OCI-LY3 (cell line): ENCODE measurements around the gene UNC13A.

Source experiments
- CTCF ChIP-seq: fragments of 200-600, 300-600 bp; sonication (generic); IDR thresholded peaks from 2 replicates; pipeline ENCODE4 v1.5.1; 2014; ENCODE audit warnings: antibody characterized with exemption, low read length, low read depth
- EZH2phosphoT487 ChIP-seq: fragments of 200-600 bp; shearing (Covaris generic); IDR thresholded peaks from 2 replicates; pipeline ENCODE4 v1.6.1; 2018; ENCODE audit warnings: antibody characterized with exemption, mixed run types, low read depth

- TF ChIP-seq CTCF: peak; percentile 43
- no peak for TF ChIP-seq EZH2phosphoT487
These were observed 28.3 kb upstream of the UNC13A start for GRCh38 chr19:17716309-17716929.
